ENCODE measurements around the gene TRAPPC6A.

TRAPPC6A gene

DNA sequence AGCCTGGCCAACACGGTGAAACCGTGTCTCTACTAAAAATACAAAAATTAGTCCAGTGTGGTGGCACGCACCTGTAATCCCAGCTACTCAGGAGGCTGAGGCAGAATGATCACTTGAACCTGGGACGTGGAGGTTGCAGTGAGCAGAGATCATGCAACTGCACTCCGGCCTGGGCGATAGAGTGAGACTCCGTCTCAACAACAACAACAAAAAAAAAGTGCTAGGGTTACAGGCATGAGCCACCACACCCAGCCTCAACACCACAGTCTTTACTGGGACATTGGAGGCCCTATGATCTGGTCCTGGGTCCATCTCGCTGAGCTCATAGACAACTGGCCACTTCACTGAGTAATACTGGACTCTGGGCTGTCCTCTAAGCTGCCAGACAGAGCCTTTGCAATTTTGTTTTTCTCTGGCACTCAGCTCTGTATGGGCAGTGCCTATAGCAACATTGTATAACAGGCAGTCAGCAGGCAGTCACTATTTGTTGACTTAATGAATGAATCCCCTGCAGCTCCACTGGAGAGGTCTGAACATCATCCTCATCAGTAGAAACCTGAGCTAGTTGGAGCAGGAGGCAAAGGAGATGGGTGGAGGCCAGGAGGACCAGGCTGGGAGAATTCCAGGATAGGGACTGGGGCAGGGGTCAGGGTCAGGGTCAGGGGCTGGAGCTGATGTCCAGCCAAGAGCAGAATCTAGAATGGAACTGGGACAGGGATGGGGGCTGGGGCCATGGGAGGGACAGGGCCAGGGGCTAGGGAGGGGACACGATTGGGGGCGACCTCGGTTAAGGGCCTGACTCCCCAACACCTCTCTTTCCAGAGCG lies 8.7 kb upstream of the TRAPPC6A start:
- no peak for DNase-seq (ENCODE audit: low read depth in 3 of 3)

- no peak for DNase-seq (ENCODE audit: low read depth in 3 of 3)
Observed at GRCh38 chr19:45184115-45184514, 6.1 kb upstream of the TRAPPC6A start.

GRCh38 chr19:45182758-45183157 lies 4.7 kb upstream of the TRAPPC6A start:
- DNase-seq (ENCODE audit: low read depth in 3 of 3) = no peak

- no peak for DNase-seq (ENCODE audit: low read depth in 3 of 3)
Observed at GRCh38 chr19:45180936-45181335, 2.9 kb upstream of the TRAPPC6A start.

DNA sequence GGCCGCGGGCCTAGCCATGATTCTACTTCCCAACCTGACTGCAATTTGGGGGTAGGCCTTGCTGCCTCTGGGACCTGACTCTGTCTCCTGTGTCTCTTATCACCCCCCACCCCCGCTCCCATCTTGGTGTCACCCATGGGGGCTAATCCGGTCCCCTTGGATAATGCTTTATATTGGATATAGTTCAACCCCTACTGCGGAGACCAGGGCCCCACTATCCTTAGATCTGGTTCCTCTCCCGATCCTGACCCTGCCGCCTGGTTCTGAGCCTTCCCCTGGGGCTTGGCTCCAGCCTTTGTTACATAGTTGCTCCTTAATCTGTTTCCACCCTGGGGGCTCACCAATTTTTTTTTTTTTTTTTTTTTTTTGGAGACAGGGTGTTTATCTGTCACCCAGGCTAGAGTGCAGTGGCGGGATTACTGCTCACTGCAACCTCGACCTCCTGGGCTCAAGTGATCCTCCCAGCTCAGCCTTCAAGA lies 1.9 kb upstream of the TRAPPC6A start:
- no peak for DNase-seq (ENCODE audit: low read depth in 3 of 3)

DNA sequence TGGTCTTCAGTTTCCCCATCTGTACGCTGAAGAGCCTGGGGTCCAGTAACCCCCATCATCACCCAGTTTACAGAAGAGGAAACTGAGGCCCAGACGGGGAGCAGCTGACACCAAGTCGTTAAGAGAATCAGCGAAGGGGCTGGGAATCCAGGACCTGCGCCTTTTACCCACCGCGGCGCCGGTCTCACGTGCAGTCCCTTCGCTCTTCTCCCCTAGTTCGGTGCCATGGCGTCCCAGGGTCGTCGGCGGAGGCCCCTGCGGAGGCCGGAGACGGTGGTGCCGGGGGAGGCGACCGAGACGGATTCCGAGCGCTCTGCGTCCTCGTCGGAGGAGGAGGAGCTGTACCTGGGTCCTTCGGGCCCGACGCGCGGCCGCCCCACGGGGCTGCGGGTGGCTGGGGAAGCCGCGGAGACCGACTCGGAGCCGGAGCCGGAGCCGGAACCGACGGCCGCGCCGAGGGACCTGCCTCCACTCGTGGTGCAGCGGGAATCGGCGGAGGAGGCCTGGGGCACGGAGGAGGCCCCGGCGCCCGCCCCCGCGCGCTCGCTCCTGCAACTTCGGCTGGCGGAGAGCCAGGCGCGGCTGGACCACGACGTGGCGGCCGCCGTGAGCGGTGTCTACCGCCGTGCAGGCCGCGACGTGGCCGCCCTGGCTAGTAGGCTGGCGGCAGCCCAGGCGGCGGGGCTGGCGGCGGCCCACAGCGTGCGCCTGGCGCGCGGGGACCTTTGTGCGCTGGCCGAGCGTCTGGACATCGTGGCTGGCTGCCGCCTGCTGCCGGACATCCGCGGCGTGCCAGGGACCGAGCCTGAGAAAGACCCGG lies 1.2 kb upstream of the TRAPPC6A start:
- DNase-seq (ENCODE audit: low read depth in 3 of 3) = peak in 2 of 3 experiments; percentile 13 to 24

DNA sequence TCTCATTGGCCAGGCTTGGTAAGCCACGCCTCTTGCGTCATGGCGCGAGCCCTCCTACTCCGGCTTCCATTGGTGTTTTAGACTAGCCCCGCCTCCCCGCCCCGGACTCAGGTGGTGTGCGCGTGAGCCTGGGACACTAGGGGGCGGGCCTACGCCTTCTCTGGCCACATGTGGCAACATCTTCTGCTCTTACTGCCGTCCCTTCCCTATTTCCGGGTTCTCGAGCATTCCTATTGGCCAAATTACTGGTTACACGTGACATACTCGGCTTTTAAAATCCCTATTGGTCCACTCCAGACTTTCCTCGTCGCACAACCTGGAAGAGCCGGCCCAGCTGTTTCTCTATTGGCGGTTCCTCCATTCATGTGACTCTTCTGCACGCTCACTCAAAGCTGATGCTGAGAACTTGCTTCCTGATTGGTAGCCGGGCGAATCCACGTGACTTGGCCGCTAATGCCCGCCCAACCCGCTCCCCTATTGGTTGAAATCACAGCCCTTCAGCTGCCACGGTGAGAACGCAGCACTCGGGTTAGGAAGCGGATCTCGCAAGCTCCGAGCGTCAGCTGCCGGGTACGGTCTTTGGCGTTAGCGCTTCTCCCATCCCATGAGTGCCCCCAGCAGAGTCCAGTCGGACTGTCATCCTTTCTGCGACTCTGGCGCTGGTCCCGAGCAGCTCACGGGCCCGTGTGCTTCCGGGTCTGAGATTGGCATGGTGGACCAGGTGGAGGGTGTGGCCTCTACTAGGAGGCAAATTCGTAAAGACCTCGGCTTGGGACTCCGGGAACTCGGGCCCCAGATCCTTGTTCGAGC lies 430 bp upstream of the TRAPPC6A start, which contains the start of gene BLOC1S3:
TSS of gene BLOC1S3 (plus strand) at position 523 of the 810 bp plus-strand sequence. CDS start 513 bp downstream, outside the sequence.
- DNase-seq (ENCODE audit: low read depth in 3 of 3) = peak; percentile 98 to 100 (median 99)

GRCh38 chr19:45175515-45176345 lies 2.3 kb downstream of the TRAPPC6A start:
- no peak for DNase-seq (ENCODE audit: low read depth in 3 of 3)

- no peak for DNase-seq (ENCODE audit: low read depth in 3 of 3)
Observed at GRCh38 chr19:45173816-45174215, 4.2 kb downstream of the TRAPPC6A start.

DNA sequence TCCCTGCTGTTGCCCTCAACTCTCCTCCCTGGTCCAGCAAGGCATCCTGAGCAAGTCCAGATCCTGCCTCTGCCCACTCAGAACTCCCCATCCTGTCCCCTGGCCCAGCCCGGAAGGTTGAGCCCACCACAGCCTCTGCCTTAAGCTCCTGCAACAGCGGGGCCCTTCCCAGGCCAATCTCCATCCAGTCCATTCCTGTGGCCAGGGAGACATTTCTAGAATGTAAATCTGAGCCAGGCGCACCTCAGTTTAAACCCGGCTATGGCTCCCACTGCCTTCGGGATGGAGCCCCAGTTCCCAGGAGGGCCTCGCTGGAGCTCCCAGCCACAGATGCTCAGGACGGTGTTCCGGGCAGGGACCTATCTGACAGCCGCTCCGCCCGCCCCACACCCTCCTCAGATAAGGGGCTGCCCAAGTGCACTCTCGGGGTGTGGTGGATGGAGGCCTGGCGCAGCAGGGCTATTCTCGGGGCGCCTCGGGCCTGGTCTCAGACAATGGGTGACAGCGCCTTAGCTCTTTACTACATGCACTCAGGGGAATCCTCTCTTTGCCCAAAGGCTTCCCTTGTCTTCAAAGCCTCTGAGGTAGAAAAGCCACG lies 5.3 kb downstream of the TRAPPC6A start:
- DNase-seq (ENCODE audit: low read depth in 3 of 3) = no peak

DNA sequence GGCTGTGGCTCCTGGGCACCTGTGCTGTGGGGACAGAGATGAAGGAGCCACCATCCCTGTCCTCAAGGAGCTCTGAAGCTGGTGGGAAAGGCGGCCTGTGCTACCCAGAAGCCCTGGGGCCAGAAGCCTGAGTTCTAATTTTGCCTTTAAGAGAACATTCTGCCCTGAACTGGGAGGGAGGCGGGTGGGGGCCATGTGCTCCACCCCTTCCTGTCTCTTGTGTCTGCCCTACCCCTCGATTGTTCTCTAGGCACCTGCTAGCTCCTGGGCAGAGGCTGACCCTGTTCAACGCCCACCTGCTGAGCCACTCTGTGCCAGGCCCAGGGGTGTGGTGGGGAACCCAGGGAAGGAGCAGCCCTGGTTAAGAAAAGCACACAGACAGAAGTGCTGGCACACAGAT lies 5.9 kb downstream of the TRAPPC6A start:
- DNase-seq (ENCODE audit: low read depth in 3 of 3) = no peak

GRCh38 chr19:45171211-45171623 lies 6.8 kb downstream of the TRAPPC6A start:
- DNase-seq (ENCODE audit: low read depth in 3 of 3) = peak in 1 of 3 experiments; percentile 24

DNA sequence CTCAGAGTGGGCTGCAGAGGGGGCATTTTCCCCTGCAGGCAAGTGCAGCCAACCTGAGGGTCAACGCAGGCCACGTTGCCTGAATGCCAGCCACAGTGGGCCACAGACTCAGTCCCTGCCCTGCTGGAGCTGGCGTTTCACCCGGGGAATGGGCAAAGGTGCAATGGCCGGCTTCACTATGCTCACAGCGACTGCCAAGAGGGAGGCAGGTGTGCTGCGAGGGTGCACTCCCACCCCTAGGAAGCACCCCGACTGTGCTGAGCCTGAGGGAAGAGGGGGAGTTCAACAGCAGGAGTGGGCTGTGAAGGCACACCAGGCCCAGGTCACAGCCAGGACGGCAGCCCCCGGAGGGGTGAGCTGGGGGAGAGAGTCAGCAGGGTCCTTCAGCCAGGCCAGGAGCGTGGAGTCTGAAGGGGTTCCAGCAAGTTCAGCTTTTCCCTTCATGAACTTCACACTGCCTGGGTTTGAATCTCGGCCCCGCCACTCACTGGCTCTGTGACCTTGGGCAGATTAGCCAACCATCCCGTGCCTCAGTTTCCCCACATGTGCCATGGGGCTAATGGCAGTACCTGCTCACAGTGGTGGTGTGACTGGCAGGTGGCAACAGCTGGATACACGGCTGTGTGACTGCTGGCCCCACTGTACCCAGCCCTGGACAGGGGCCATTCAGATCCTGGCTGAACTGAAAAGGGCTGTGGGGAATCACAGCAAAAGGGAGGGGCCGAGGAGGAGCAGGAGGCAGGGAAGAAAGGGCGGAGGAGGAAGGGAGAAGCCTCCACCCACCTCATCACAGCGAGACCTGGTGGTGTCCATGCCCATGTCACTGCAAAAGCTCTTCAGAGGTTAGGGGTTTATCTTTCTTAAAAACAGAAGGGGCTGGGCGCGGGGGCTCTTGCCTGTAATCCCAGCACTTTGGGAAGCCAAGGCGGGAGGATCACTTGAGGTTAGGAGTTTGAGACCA lies 7.6 kb downstream of the TRAPPC6A start:
- no peak for DNase-seq (ENCODE audit: low read depth in 3 of 3)

DNA sequence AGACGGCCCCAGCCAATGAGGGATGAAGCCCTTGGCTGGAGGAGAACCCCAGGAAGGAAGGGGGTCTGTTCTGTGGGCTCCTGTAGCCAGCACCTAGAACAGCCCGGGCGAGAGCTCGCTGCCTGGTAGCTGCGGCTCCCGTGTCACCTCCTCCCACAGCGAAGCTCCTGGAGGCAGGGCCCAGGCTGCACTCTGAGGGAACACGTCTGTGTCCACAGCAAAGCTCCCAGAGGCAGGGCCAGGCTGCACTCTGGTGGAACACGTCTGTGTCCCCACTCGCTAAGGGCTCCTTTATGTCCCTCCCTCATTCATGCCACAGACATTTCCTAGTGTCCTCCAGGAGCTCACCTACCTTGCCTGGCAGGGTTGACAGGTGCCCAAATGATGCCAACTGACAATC lies 8.4 kb downstream of the TRAPPC6A start:
- DNase-seq (ENCODE audit: low read depth in 3 of 3) = no peak

DNA sequence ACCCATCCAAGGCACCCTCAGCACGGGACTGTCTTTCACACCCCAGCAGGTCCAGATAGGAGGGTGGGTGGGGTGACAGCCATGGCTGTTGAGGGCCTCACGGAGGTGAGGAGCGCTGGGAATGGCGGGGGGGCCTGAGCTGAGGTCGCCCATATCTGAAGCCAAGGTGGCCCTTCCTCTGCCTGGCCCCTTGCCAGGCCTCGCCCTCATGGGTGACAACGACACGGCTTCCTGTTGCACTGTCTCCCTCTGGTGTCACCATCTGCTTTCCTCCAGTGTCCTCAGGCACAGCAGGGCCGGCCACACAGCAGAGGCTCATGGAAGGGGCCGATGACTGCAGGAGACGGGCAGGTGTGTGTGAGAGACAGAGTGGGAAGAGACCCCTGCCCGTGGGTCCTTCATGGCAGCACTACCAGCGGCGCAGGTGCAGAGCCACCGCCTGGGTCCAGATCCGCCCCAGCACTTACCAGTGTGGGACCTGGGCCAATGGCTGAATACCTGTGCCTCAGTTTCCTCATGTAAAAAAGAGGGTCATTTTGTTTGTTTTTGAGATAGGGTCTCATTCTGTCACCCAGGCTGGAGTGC lies 9.2 kb downstream of the TRAPPC6A start:
- no peak for DNase-seq (ENCODE audit: low read depth in 3 of 3)

- no peak for DNase-seq (ENCODE audit: low read depth in 3 of 3)
Observed at GRCh38 chr19:45166723-45167252, 11.2 kb downstream of the TRAPPC6A start.

- peak in 2 of 3 experiments; percentile 21 to 27 for DNase-seq (ENCODE audit: low read depth in 3 of 3)
Observed at GRCh38 chr19:45164577-45165335, 13.3 kb downstream of the TRAPPC6A start.
